Measurements from ENCODE around the gene OXCT1. TPM values are rescaled to one million over a fixed set of nuclear protein-coding genes. Genes with fewer than 3 reads are reported as not detected.
"Not testable (repeated sequence)": the region's sequence is repeated elsewhere in the genome, so short reads cannot be mapped to it uniquely, and the experiment has no call there.

OXCT1 gene
- total RNA-seq, 1 donor from 2014 or later = 0.75 TPM

DNA sequence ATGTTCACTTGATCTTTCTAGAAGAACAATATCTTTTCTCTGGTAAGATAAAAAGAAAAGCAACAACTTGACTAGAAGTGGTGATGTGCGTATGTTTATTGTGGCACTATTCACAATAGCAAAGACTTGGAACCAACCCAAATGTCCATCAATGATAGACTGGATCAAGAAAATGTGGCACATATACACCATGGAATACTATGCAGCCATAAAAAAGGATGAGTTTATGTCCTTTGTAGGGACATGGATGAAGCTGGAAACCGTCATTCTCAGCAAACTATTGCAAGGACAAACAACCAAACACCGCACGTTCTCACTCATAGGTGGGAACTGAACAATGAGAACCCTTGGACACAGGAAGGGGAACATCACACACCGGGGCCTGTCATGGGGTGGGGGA lies 140.8 kb downstream of the OXCT1 start:
- not testable (repeated sequence) for DNase-seq (ENCODE audit: low spot score); ATAC-seq

- ATAC-seq = no peak
- DNase-seq (ENCODE audit: low spot score) = no peak
Observed at GRCh38 chr5:41728281-41728680, 141.9 kb downstream of the OXCT1 start.

DNA sequence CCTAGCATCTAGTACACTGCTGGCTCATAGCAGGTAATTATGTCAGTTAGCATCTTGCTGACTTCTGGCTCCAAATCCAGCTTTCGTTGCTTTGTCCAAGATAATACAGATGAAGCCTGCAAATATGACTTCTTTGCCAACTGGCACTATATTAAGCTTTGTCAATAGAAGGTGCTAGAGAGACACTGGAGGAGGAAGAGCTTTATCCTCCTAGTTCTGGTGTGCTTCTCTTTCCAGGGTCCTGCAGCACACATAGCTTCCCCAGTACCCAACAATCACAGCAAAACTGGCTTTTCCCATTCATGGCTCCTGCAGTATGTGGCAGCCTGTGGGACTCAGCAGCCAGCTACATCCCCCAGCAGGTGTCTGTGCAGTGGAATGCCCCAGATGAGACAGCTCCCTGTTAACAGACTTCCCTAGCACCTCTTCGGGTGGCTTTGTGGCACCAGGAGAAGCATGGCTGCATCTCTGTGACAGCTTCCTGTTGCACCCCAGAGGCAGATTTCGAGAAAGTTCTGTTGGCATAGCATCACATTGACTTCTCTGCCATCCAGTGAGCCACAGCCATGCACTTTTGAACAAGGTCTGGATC lies 147.8 kb downstream of the OXCT1 start:
- DNase-seq (ENCODE audit: low spot score) (no peak), ATAC-seq (no peak)

GRCh38 chr5:41721516-41721915 lies 148.7 kb downstream of the OXCT1 start:
- ATAC-seq (no peak), DNase-seq (ENCODE audit: low spot score) (no peak)

DNA sequence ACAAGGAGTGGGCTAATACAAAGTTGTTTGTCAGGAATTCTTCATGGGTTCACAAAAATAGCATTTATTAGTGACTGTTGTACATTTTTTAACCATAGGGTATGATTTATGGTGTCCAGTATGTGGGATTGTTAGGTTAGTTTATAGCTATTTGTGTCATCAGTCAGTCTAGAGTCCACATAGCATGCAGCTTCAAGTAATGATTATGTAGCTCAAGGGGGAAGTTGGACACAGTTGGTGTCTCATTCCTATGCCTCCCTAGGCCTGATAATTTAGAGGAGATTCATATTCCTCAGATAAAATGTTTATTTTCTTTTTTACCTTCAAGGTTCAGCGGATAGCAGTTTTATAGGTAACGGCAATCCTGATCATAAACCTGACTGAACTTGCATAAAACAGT lies 153.8 kb downstream of the OXCT1 start:
- no peak for DNase-seq (ENCODE audit: low spot score)
- no peak for ATAC-seq

GRCh38 chr5:41714446-41714845 lies 155.8 kb downstream of the OXCT1 start:
- DNase-seq (ENCODE audit: low spot score); ATAC-seq: not testable (repeated sequence)

DNA sequence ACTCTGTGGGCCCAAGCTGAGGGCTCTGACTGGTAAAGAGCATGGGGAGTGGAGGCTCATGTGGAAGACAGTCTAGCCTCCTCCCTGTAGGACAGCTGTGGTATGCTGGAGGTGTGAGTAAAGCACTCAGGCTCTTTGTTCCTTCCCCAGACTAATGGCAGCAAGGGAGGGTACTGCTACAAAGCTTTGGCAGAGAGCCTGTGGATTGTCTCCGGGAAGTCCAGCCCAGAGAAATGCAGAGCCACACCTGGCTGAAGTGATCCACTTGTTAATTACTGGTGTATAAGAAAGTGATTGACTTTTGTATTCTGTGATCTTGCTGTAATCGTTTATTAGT lies 161.7 kb downstream of the OXCT1 start:
- ATAC-seq (no peak), DNase-seq (ENCODE audit: low spot score) (no peak)

- ATAC-seq (peak; percentile 54), DNase-seq (ENCODE audit: low spot score) (no peak)
Observed at GRCh38 chr5:41707853-41708603, 162.2 kb downstream of the OXCT1 start.

DNA sequence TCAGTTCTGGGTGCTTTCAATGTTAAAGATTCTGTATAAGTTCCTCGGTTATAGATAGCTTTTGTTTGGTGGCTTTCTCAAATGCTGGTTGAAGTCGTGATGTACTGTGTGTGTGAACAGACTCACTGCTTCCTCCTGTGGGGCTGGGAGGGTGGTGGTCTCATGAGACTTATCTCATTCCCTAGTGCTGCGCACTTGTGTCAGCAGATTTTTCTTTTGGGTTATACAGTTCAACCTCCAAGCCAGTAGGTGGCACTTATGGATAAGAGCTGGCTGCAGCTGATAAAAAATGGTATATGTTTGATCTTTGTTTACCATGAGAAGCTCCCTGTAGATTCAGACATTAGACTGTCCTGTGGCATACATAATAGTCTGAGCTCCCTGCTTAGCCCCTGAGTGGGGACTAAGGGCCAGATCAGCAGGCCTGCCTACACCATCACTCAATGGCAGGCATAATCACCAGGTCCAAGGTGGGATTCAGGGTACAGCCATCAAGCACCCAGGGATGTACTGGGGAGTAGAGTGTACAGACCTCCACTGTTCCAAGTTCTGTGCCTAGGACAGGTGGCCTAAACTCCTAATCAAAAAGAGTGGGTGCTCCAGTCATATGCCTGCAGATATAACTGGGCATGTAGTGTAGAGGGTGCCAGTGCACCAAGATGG lies 174.2 kb downstream of the OXCT1 start:
- ATAC-seq (no peak), DNase-seq (ENCODE audit: low spot score) (no peak)

GRCh38 chr5:41686767-41687166 lies 183.5 kb downstream of the OXCT1 start:
- ATAC-seq = no peak
- DNase-seq (ENCODE audit: low spot score) = no peak

DNA sequence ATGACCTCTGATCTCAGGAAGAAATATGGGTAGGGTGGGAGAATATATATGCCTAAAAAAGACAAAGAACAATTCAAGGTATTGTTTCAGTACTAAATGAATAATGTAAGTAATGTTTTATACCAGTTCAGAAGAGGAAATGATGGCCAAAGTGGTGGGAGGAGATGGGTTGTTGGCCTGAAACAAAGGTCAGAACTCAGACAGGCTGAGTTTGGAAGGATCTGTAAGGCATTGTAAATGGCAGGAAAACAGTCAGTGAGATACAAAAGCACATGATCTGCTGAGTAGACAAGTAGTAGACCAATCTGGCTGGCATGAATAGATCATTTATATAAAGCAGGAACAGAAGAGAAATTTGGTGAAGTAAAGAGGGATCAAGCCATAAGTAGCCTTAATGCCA lies 184.0 kb downstream of the OXCT1 start:
- ATAC-seq = no peak
- DNase-seq (ENCODE audit: low spot score) = no peak

DNA sequence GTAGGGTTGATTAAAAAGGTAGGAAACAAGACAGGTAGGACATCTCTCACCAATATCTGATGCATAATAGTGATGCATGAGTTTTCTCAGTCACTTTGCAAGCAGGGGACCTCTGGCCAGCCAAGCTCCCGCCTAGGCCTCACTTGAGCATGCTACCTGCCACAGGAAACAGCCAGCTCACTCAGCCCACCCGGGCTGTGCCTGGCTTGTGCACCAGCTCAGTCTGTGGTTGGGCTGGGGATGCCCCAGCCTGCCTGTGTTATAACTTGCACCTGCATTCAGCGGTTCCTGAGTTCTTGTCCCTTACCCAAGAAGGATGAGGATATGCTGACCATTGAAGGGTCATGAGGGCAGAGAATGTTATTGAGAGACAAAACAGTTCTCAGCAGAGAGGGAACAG lies 187.0 kb downstream of the OXCT1 start:
- ATAC-seq = no peak

DNA sequence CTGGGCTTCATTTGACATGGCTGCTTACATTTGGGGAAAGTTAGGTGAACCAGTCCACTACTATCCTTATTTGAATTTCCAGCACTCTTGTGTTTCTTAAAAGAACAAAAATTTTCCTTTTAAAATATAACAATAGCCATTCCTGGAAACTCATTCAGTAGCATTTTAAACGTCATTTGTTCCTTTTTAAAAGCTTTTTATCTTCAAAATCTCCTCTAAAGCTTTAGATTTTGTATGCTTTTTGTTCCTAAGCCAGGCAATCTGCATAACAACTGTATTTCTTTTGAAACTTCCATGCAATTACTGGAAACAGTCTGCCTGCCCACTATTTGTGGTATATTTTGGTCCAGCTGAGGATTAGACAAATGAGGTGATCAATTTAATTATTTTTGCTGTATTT lies 187.6 kb downstream of the OXCT1 start:
- no peak for ATAC-seq

More for the DNA sequence above, 187.0 kb downstream of the OXCT1 start:
- DNase-seq (ENCODE audit: low spot score) = no peak

DNA sequence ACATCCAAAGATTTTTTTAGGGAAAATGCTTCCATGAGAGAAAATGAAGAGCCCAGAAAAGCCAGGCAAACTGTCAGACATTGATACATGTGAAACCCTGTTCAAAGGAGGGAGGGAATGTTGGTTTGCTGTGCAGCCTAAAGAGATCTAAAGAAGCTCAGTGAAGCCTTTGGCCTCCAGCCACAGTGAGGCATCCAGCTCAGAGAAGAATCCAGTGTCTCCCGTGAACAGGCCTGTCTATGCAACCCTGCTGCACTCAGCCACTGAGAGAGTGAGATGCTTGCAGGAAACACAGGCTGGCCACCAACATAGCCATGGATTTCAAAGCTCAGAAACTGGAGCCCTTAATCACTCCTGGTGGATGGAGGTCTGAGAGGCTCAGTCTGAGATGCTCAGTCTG lies 188.4 kb downstream of the OXCT1 start:
- DNase-seq (ENCODE audit: low spot score) = no peak
- no peak for ATAC-seq

More for the DNA sequence above, 187.6 kb downstream of the OXCT1 start:
- no peak for DNase-seq (ENCODE audit: low spot score)

Other genes starting within 250 kb of the OXCT1 start
- gene RIMOC1, start 33.9 kb upstream of the OXCT1 start, total RNA-seq = 10.6 TPM
- gene FBXO4, start 54.9 kb upstream of the OXCT1 start, total RNA-seq = 5.6 TPM

All from left lobe of liver (tissue), 2 donors.